Measurements from ENCODE around the gene LPP. TPM values are rescaled to one million over a fixed set of nuclear protein-coding genes. Genes with fewer than 3 reads are reported as not detected.

Gene LPP
- total RNA-seq, 2 donors from 2014 or later = 1,568 to 1,607 TPM

- Histone ChIP-seq H3K36me3 (no peaks in the 10 kb centered on the region), H3K27me3 (replicated peaks; ENCODE audit: insufficient read depth) (no peaks in the 10 kb centered on the region), H3K27ac (no peak overlapping the region), H3K4me3 (no peak overlapping the region), H3K4me1 (ENCODE audit: control insufficient read depth in 1 of 2, low read depth in 2 of 2) (peaks cover 21 to 87% of the 10 kb centered on the region in 2 donors), H3K9me3 (no peaks in the 10 kb centered on the region)
- no peak for ATAC-seq (ENCODE audit: insufficient number of reproducible peaks, low FRiP score, low read depth)
- TF ChIP-seq CTCF (IDR thresholded peaks at IDR 0.05) = no peak
- no peak for DNase-seq (ENCODE audit: low spot score)
Measured at GRCh38 chr3:188236271-188236670, 82.3 kb downstream of the LPP start.

DNA sequence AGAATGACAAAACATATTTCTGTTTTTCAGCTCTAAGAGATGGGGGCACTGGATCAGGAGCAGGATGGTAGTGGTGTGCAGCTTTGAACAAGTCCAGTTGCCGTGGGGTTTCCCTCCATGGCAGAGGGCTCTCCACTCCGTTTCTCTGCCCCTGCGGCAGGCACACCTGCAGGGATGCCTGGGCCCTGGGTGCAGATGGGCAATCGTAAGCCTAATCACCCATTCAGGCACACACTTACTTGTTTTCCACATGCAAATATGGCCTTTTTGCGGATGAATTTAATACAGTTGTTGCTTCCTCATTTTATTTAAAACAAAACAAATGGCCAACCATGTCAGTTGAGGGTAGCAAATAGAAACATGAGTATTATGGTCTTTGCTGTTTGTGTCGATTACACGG, 85.1 kb downstream of the LPP start:
- Histone ChIP-seq H3K36me3 (no peaks in the 10 kb centered on the region), H3K4me3 (no peak overlapping the region), H3K9me3 (no peaks in the 10 kb centered on the region), H3K27me3 (replicated peaks; ENCODE audit: insufficient read depth) (no peaks in the 10 kb centered on the region), H3K4me1 (ENCODE audit: control insufficient read depth in 1 of 2, low read depth in 2 of 2) (peaks cover 23 to 87% of the 10 kb centered on the region in 2 donors), H3K27ac (peak overlapping the region; percentile 36 to 50)
- no peak for DNase-seq (ENCODE audit: low spot score)
- no peak for ATAC-seq (ENCODE audit: insufficient number of reproducible peaks, low FRiP score, low read depth)
- TF ChIP-seq CTCF (IDR thresholded peaks at IDR 0.05) = no peak

DNA sequence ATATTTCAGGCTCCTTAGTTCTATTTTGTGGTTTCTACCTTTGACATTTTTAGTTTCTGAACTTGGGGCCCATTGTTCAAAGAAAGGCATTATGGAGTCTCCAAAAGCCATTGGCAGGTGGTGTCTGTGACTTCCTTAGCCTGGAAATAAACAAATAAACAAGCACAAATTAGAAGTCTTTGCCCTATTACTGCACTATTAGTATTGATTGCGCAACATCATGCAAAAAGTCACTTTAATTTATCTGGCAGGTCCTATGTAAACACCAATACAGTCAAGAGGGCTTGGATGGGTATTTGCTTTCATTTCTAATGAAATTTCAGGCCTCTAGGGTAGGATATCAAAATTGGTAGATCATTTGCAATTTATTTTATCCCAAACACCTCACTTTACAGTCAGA, 85.6 kb downstream of the LPP start:
- peak overlapping the region; percentile 44 for H3K4me3 ChIP-seq
- no peaks in the 10 kb centered on the region for H3K36me3 ChIP-seq
- DNase-seq (ENCODE audit: low spot score) = no peak
- peaks cover 22 to 86% of the 10 kb centered on the region in 2 donors for H3K4me1 ChIP-seq (ENCODE audit: control insufficient read depth in 1 of 2, low read depth in 2 of 2)
- no peaks in the 10 kb centered on the region for H3K9me3 ChIP-seq
- H3K27ac ChIP-seq = peak overlapping the region; percentile 36 to 50
- TF ChIP-seq CTCF (IDR thresholded peaks at IDR 0.05) = no peak
- H3K27me3 ChIP-seq (replicated peaks; ENCODE audit: insufficient read depth) = no peaks in the 10 kb centered on the region
- no peak for ATAC-seq (ENCODE audit: insufficient number of reproducible peaks, low FRiP score, low read depth)

GRCh38 chr3:188240189-188240981, 86.4 kb downstream of the LPP start:
- no peak for DNase-seq (ENCODE audit: low spot score)
- Histone ChIP-seq H3K4me3 (peak overlapping the region; percentile 44), H3K27me3 (replicated peaks; ENCODE audit: insufficient read depth) (no peaks in the 10 kb centered on the region), H3K4me1 (ENCODE audit: control insufficient read depth in 1 of 2, low read depth in 2 of 2) (peaks cover 22 to 84% of the 10 kb centered on the region in 2 donors), H3K27ac (peak overlapping the region; percentile 23 to 50), H3K9me3 (no peaks in the 10 kb centered on the region), H3K36me3 (no peaks in the 10 kb centered on the region)
- ATAC-seq (ENCODE audit: insufficient number of reproducible peaks, low FRiP score, low read depth) = no peak
- TF ChIP-seq CTCF (IDR thresholded peaks at IDR 0.05) = no peak

GRCh38 chr3:188241072-188241471, 87.1 kb downstream of the LPP start:
- TF ChIP-seq CTCF (IDR thresholded peaks at IDR 0.05) = no peak
- H3K4me1 ChIP-seq (ENCODE audit: control insufficient read depth in 1 of 2, low read depth in 2 of 2) = peaks cover 22 to 84% of the 10 kb centered on the region in 2 donors
- no peaks in the 10 kb centered on the region for H3K36me3 ChIP-seq
- no peaks in the 10 kb centered on the region for H3K9me3 ChIP-seq
- DNase-seq (ENCODE audit: low spot score) = no peak
- H3K27me3 ChIP-seq (replicated peaks; ENCODE audit: insufficient read depth) = no peaks in the 10 kb centered on the region
- ATAC-seq (ENCODE audit: insufficient number of reproducible peaks, low FRiP score, low read depth) = no peak
- peak overlapping the region; percentile 44 for H3K4me3 ChIP-seq
- H3K27ac ChIP-seq = peak overlapping the region; percentile 23 to 50
